ENCODE data around the gene DUSP14.

Gene DUSP14

DNA sequence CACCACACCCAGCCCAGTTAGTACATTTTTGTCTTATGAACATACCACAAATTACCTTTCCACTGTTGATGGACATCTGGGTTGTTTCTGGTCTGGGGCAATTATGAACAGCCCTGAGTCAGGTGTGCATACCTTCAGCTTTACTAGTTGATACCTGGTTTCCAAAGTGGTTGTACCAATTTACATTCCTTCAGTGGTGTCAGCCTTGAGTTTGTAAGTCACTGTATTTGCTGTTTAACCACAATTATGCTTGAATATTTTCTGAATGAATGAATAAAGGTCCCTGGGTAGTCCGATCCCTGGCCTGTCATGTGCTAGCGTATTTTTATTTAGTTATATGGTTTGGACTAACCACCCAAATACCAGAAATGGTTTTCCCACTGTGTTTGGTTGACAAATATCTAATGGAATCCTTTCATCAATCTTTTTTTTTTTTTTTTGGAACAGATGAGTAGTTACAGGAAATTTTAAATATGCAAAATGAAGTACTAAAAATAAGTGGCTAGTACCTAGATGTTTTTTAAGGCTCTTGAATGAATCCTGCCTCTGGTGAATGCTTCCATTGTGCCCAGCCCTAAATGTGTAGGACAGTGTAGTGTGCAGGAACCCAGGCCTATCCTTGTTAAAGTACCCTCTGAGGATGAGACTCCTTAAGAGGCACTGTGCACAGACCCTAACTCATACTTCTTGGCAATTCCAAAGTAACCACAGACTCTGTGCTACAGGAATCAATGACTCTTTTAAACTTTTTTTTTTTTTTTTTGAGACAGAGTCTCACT lies 3.7 kb downstream of the DUSP14 start:
- H3K4me1 ChIP-seq = peaks cover under 1% of the 10 kb centered on the region

DNA sequence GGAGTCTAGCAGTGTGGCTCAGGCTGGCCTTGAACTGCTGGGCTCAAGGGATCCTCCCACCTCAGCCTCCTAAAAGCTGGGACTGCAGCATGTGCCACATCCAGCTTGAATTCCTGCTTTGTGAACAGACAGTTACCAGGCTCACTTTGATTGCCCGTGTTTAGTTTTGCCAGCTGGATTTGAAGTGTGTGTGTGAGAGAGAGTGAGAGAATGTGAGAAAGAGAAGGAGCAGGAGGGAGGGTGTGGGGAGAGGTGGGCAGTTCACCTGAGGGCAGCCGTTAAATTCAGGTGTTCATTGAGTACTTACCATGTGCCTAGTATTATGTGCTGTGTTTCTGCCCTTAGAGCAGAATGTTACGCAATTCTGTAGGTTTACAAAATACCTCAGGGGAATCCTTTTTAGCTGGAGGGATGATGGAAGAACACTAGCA lies 4.7 kb downstream of the DUSP14 start:
- H3K9me3 ChIP-seq (ENCODE audit: control insufficient read depth, low read length) = no peaks in the 10 kb centered on the region
- H3K9ac ChIP-seq = no peak overlapping the region
- H3K79me2 ChIP-seq = peaks cover 3% of the 10 kb centered on the region
- H3K27me3 ChIP-seq (ENCODE audit: control insufficient read depth, insufficient read depth, low read length) = no peaks in the 10 kb centered on the region
- TF ChIP-seq, protein P1, sequence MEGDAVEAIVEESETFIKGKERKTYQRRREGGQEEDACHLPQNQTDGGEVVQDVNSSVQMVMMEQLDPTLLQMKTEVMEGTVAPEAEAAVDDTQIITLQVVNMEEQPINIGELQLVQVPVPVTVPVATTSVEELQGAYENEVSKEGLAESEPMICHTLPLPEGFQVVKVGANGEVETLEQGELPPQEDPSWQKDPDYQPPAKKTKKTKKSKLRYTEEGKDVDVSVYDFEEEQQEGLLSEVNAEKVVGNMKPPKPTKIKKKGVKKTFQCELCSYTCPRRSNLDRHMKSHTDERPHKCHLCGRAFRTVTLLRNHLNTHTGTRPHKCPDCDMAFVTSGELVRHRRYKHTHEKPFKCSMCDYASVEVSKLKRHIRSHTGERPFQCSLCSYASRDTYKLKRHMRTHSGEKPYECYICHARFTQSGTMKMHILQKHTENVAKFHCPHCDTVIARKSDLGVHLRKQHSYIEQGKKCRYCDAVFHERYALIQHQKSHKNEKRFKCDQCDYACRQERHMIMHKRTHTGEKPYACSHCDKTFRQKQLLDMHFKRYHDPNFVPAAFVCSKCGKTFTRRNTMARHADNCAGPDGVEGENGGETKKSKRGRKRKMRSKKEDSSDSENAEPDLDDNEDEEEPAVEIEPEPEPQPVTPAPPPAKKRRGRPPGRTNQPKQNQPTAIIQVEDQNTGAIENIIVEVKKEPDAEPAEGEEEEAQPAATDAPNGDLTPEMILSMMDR (IDR thresholded peaks at IDR 0.05) = no peak
- no peaks in the 10 kb centered on the region for H3K4me1 ChIP-seq
- H3K36me3 ChIP-seq (ENCODE audit: control insufficient read depth, insufficient read depth, low read length) = no peaks in the 10 kb centered on the region
- no peak overlapping the region for H3K4me2 ChIP-seq (ENCODE audit: low read length)
- H3K27ac ChIP-seq = no peak overlapping the region
- H2AFZ ChIP-seq = no peak overlapping the region
- H3K4me3 ChIP-seq (ENCODE audit: low read depth, low read length) = no peak overlapping the region

More for the DNA sequence above, 3.7 kb downstream of the DUSP14 start:
- Histone ChIP-seq H3K27ac (no peak overlapping the region), H3K4me3 (ENCODE audit: low read depth, low read length) (no peak overlapping the region), H3K27me3 (ENCODE audit: control insufficient read depth, insufficient read depth, low read length) (no peaks in the 10 kb centered on the region), H3K36me3 (ENCODE audit: control insufficient read depth, insufficient read depth, low read length) (no peaks in the 10 kb centered on the region), H2AFZ (no peak overlapping the region), H3K4me2 (ENCODE audit: low read length) (no peak overlapping the region), H3K79me2 (peaks cover 3% of the 10 kb centered on the region), H3K9ac (no peak overlapping the region), H3K9me3 (ENCODE audit: control insufficient read depth, low read length) (no peaks in the 10 kb centered on the region)
- TF ChIP-seq, protein P1 (IDR thresholded peaks at IDR 0.05) = no peak

DNA sequence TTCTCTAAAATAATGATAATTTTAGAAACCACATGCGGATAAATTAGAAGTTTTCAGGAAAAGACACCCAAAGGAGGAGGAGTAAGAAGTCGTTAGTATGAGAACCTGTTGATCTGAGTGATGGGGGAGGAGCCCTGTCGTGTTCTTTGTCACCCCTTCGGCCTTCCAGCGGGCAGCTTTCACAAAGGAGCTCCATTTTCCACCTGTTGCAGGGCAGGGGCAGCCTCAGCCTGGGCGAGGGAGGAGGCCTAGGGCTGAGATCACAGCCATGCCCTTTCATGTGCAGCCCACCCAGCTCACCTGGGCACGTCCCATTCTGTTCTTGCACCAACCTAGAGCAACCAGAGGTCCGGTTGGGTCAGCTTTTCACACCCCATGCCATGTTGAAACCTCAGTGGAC lies 5.3 kb downstream of the DUSP14 start:
- H3K9me3 ChIP-seq (ENCODE audit: control insufficient read depth, low read length) = no peaks in the 10 kb centered on the region
- no peak overlapping the region for H3K9ac ChIP-seq
- no peak overlapping the region for H2AFZ ChIP-seq
- no peak overlapping the region for H3K4me2 ChIP-seq (ENCODE audit: low read length)
- H3K27me3 ChIP-seq (ENCODE audit: control insufficient read depth, insufficient read depth, low read length) = no peaks in the 10 kb centered on the region
- H3K36me3 ChIP-seq (ENCODE audit: control insufficient read depth, insufficient read depth, low read length) = no peaks in the 10 kb centered on the region
- H3K4me1 ChIP-seq = no peaks in the 10 kb centered on the region
- H3K79me2 ChIP-seq = peaks cover 3% of the 10 kb centered on the region
- H3K4me3 ChIP-seq (ENCODE audit: low read depth, low read length) = no peak overlapping the region
- TF ChIP-seq, protein P1 (IDR thresholded peaks at IDR 0.05) = no peak
- no peak overlapping the region for H3K27ac ChIP-seq

DNA sequence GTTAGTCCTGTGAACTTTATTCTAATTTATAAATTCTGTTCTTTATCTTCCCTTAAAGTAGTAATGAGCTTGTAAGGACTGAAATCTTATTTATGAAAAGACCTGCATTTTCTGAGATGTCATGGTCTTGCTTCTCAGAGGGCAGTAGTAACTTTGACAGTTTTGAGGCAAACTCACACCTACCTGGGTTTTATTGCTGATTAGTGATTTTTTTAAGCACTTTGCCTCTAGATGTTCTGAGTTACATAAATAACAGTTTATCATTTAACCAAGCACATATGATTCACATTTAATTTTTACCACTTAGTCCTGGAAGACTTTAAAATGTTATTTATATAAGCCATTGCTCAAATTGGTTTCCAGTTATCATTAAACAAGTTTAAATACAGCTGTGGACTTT lies 10.7 kb downstream of the DUSP14 start:
- Histone ChIP-seq H3K4me3 (ENCODE audit: low read depth, low read length) (no peak overlapping the region), H3K9me3 (ENCODE audit: control insufficient read depth, low read length) (no peaks in the 10 kb centered on the region), H3K4me2 (ENCODE audit: low read length) (no peak overlapping the region), H3K27ac (no peak overlapping the region), H3K79me2 (peaks cover 3% of the 10 kb centered on the region), H2AFZ (no peak overlapping the region), H3K9ac (no peak overlapping the region), H3K36me3 (ENCODE audit: control insufficient read depth, insufficient read depth, low read length) (no peaks in the 10 kb centered on the region), H3K27me3 (ENCODE audit: control insufficient read depth, insufficient read depth, low read length) (no peaks in the 10 kb centered on the region), H3K4me1 (no peaks in the 10 kb centered on the region)
- TF ChIP-seq, protein P1 (IDR thresholded peaks at IDR 0.05) = no peak

All from parathyroid adenoma (tissue), 2 donors.